BE2C (cell line): Measurements from ENCODE around the gene ANKRD11.
A peak's percentile ranks its signal among the peaks of the same experiment; 100 is the strongest.
"Not testable (repeated sequence)": the region's sequence is repeated elsewhere in the genome, so short reads cannot be mapped to it uniquely, and the experiment has no call there.

Experiments used
- DNase-seq: peaks from one replicate; pipeline ENCODE4 v3.0.0-alpha.2; 2020
- H3K27me3 ChIP-seq: fragments of 250-450 bp; sonication (Bioruptor Pico); 2 replicates; pipeline ENCODE4 v1.5.1; 2020; ENCODE audit warnings: mild to moderate bottlenecking
- H3K36me3 ChIP-seq: fragments of 250-450 bp; sonication (Bioruptor Pico); 2 replicates; pipeline ENCODE4 v1.5.1; 2020; ENCODE audit warnings: mild to moderate bottlenecking
- H3K4me1 ChIP-seq: fragments of 250-450 bp; sonication (Bioruptor Pico); 2 replicates; pipeline ENCODE4 v1.5.1; 2020
- H3K4me3 ChIP-seq: 2 replicates; pipeline ENCODE4 v1.5.1; 2011; ENCODE audit warnings: low read depth, low read length
- H3K9me3 ChIP-seq: fragments of 250-450 bp; sonication (Bioruptor Pico); 2 replicates; pipeline ENCODE4 v1.5.1; 2020
- CTCF ChIP-seq: IDR thresholded peaks from 2 replicates; pipeline ENCODE4 v1.5.1; 2012; ENCODE audit warnings: mild to moderate bottlenecking, low read depth, low read length

The ANKRD11 gene

GRCh38 chr16:89397331-89397861 lies 93.0 kb downstream of the ANKRD11 start:
- DNase-seq: no peak
- Histone ChIP-seq H3K4me1 (peaks cover 20% of the 10 kb centered on the region), H3K36me3 (peaks cover 11% of the 10 kb centered on the region), H3K4me3 (no peak overlapping the region), H3K9me3 (no peaks in the 10 kb centered on the region), H3K27me3 (no peaks in the 10 kb centered on the region)
- no peak for TF ChIP-seq CTCF

- H3K4me3 ChIP-seq: no peak overlapping the region
- no peaks in the 10 kb centered on the region for H3K9me3 ChIP-seq
- peaks cover 13% of the 10 kb centered on the region for H3K36me3 ChIP-seq
- TF ChIP-seq CTCF: no peak
- H3K4me1 ChIP-seq: peaks cover 14% of the 10 kb centered on the region
- DNase-seq: no peak
- no peaks in the 10 kb centered on the region for H3K27me3 ChIP-seq
Observed at GRCh38 chr16:89396156-89396555, 94.2 kb downstream of the ANKRD11 start.

GRCh38 chr16:89395150-89396142 lies 94.9 kb downstream of the ANKRD11 start:
- H3K4me3 ChIP-seq: peak overlapping the region; percentile 15
- peak; percentile 84 for DNase-seq
- no peak for TF ChIP-seq CTCF
- peaks cover 14% of the 10 kb centered on the region for H3K4me1 ChIP-seq
- no peaks in the 10 kb centered on the region for H3K9me3 ChIP-seq
- H3K36me3 ChIP-seq: peaks cover 13% of the 10 kb centered on the region
- no peaks in the 10 kb centered on the region for H3K27me3 ChIP-seq

GRCh38 chr16:89393738-89394406 lies 96.5 kb downstream of the ANKRD11 start:
- Histone ChIP-seq H3K27me3 (no peaks in the 10 kb centered on the region), H3K9me3 (no peaks in the 10 kb centered on the region), H3K4me3 (no peak overlapping the region), H3K4me1 (peaks cover 14% of the 10 kb centered on the region), H3K36me3 (peaks cover 13% of the 10 kb centered on the region)
- TF ChIP-seq CTCF: no peak
- DNase-seq: no peak

GRCh38 chr16:89392881-89393737 lies 97.3 kb downstream of the ANKRD11 start:
- H3K27me3 ChIP-seq: no peaks in the 10 kb centered on the region
- no peak for TF ChIP-seq CTCF
- H3K4me3 ChIP-seq: no peak overlapping the region
- no peak for DNase-seq
- peaks cover 14% of the 10 kb centered on the region for H3K4me1 ChIP-seq
- H3K36me3 ChIP-seq: peaks cover 13% of the 10 kb centered on the region
- no peaks in the 10 kb centered on the region for H3K9me3 ChIP-seq

- H3K4me3 ChIP-seq, H3K4me1 ChIP-seq, DNase-seq, H3K9me3 ChIP-seq, H3K36me3 ChIP-seq, H3K27me3 ChIP-seq: not testable (repeated sequence)
Observed at GRCh38 chr16:89390224-89390583, 100.2 kb downstream of the ANKRD11 start.

GRCh38 chr16:89389504-89390223 lies 100.7 kb downstream of the ANKRD11 start:
- DNase-seq, H3K36me3 ChIP-seq, H3K4me1 ChIP-seq, H3K4me3 ChIP-seq, H3K9me3 ChIP-seq, H3K27me3 ChIP-seq: not testable (repeated sequence)
